HEK293T (cell line): ENCODE results near the gene RUBCNL.

ENCODE experiments used
- CTCF ChIA-PET: fragments of 350-600 bp; formaldehyde crosslinking; extraction: SDS; loops from one replicate; lab custom pipeline; 2021; ENCODE audit warnings: antibody characterized with exemption, inconsistent platforms; lab: Yijun Ruan, JAX
- POLR2A ChIA-PET: fragments of 350-600 bp; formaldehyde crosslinking; extraction: SDS; loops from one replicate; lab custom pipeline; 2020; ENCODE audit warnings: antibody characterized with exemption, inconsistent platforms; lab: Yijun Ruan, JAX
- DNase-seq: peaks from one replicate; pipeline ENCODE4 v3.0.0; 2012; ENCODE audit warnings: mixed read lengths; ENCODE audit errors: extremely low spot score
- ARNT ChIP-seq: fragments of 450-650 bp; IDR thresholded peaks from 2 replicates; pipeline ENCODE4 v1.6.1; 2017; ENCODE audit warnings: mild to moderate bottlenecking
- BHLHE40 ChIP-seq: fragments of 450-650 bp; IDR thresholded peaks from 2 replicates; pipeline ENCODE4 v1.6.1; 2016; ENCODE audit warnings: mild to moderate bottlenecking, moderate library complexity, borderline replicate concordance
- CTBP1 ChIP-seq: fragments of 450-650 bp; IDR thresholded peaks from 2 replicates; pipeline ENCODE4 v1.6.1; 2016; ENCODE audit warnings: borderline replicate concordance
- ELF4 ChIP-seq: fragments of 450-650 bp; IDR thresholded peaks from 2 replicates; pipeline ENCODE4 v1.6.1; 2017; ENCODE audit warnings: antibody characterized with exemption
- FOXA1 ChIP-seq: fragments of 450-650 bp; IDR thresholded peaks from 2 replicates; pipeline ENCODE4 v1.6.1; 2016; ENCODE audit warnings: mild to moderate bottlenecking
- FOXK2 ChIP-seq: fragments of 450-650 bp; IDR thresholded peaks from 2 replicates; pipeline ENCODE4 v1.6.1; 2016; ENCODE audit warnings: mild to moderate bottlenecking
- FOXM1 ChIP-seq: fragments of 450-650 bp; IDR thresholded peaks from 2 replicates; pipeline ENCODE4 v1.6.1; 2017; ENCODE audit warnings: mild to moderate bottlenecking, borderline replicate concordance
- HDGF ChIP-seq: fragments of 450-650 bp; IDR thresholded peaks from 2 replicates; pipeline ENCODE4 v1.6.1; 2017; ENCODE audit warnings: antibody characterized with exemption, borderline replicate concordance
- L3MBTL2 ChIP-seq: fragments of 450-650 bp; conservative IDR thresholded peaks from 2 replicates; pipeline ENCODE4 v1.6.1; 2016; ENCODE audit warnings: mild to moderate bottlenecking
- LEF1 ChIP-seq: fragments of 450-650 bp; IDR thresholded peaks from 2 replicates; pipeline ENCODE4 v1.6.1; 2017; ENCODE audit warnings: mild to moderate bottlenecking, borderline replicate concordance
- NFRKB ChIP-seq: fragments of 450-650 bp; IDR thresholded peaks from 2 replicates; pipeline ENCODE4 v1.6.1; 2016; ENCODE audit warnings: mild to moderate bottlenecking, moderate library complexity
- SP1 ChIP-seq: fragments of 450-650 bp; IDR thresholded peaks from 2 replicates; pipeline ENCODE4 v1.6.1; 2017
- SUZ12 ChIP-seq: fragments of 450-650 bp; IDR thresholded peaks from 2 replicates; pipeline ENCODE4 v1.6.1; 2016; ENCODE audit warnings: mild to moderate bottlenecking
- TARDBP ChIP-seq: fragments of 450-650 bp; IDR thresholded peaks from 2 replicates; pipeline ENCODE4 v1.6.1; 2016
- ZNF384 ChIP-seq: fragments of 450-650 bp; IDR thresholded peaks from 2 replicates; pipeline ENCODE4 v1.6.1; 2016
- TF ChIP-seq, protein P1 (sequence below): fragments of 450-650 bp; IDR thresholded peaks from 2 replicates; pipeline ENCODE4 v1.6.1; 2016

Gene RUBCNL

DNA sequence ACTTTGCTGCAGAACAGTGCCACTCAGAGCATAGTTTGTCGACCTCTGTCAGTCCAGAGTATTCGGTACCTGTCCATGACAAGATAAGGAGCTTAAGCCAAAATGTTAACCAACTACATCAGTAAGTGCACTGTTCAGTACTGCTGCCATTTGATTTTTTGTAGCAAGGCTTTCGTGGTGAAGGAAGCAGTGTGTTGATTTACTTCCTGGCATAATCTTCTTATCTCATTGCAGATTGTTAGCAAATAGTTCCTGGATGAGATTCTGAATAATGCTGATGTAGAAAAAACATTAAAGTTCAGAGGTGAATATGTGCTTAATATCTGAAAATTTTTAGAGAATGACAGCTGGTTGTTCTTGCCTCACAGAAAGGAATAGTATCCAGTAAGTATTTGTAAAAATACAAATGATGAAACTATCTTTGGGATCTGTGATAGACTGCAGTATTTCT is 89.7 kb downstream of the RUBCNL start:
- DNase-seq: no peak
- POLR2A ChIA-PET: no interaction called here
- TF ChIP-seq CTBP1: no peak
- no peak for TF ChIP-seq L3MBTL2
- no peak for TF ChIP-seq SUZ12
- TF ChIP-seq FOXK2: no peak
- TF ChIP-seq FOXA1: no peak
- no peak for TF ChIP-seq ELF4
- no peak for TF ChIP-seq LEF1
- TF ChIP-seq FOXM1: no peak
- TF ChIP-seq BHLHE40: no peak
- CTCF ChIA-PET: no interaction called here

- ChIA-PET POLR2A (no interaction called here), CTCF (no interaction called here)
- DNase-seq: no peak
- TF ChIP-seq SUZ12 (no peak), ZNF384 (no peak), L3MBTL2 (no peak), ARNT (no peak)
Observed at GRCh38 chr13:46296921-46297320, 90.1 kb downstream of the RUBCNL start.

GRCh38 chr13:46296115-46296822 is 90.8 kb downstream of the RUBCNL start:
- DNase-seq: no peak
- CTCF ChIA-PET: interaction anchor here (0.7 kb wide), 2 partner anchors 18 to 219 kb away, joined by 3 read pairs; no protein-coding TSS in a partner anchor
- POLR2A ChIA-PET: no interaction called here
- TF ChIP-seq ZNF384 (no peak), BHLHE40 (no peak), LEF1 (no peak), L3MBTL2 (no peak), FOXA1 (no peak), ELF4 (no peak), SUZ12 (no peak), HDGF (no peak), TARDBP (no peak), NFRKB (no peak), FOXK2 (no peak), CTBP1 (no peak), ARNT (no peak), SP1 (no peak)

GRCh38 chr13:46295491-46296114 is 91.4 kb downstream of the RUBCNL start:
- no peak for DNase-seq
- TF ChIP-seq FOXA1: no peak
- no peak for TF ChIP-seq BHLHE40
- TF ChIP-seq HDGF: no peak
- TF ChIP-seq FOXK2: no peak
- TF ChIP-seq SP1: no peak
- TF ChIP-seq ZNF384: no peak
- no peak for TF ChIP-seq CTBP1
- CTCF ChIA-PET: interaction anchor here (0.7 kb wide), 2 partner anchors 19 to 219 kb away, joined by 3 read pairs; no protein-coding TSS in a partner anchor
- POLR2A ChIA-PET: no interaction called here

GRCh38 chr13:46293436-46293835 is 93.6 kb downstream of the RUBCNL start:
- DNase-seq: no peak
- no peak for TF ChIP-seq L3MBTL2
- no peak for TF ChIP-seq ELF4
- no peak for TF ChIP-seq SUZ12
- no peak for TF ChIP-seq ARNT
- no peak for TF ChIP-seq TARDBP
- TF ChIP-seq FOXM1: no peak
- no peak for TF ChIP-seq FOXA1
- no peak for TF ChIP-seq NFRKB
- no peak for TF ChIP-seq FOXK2
- TF ChIP-seq HDGF: no peak
- TF ChIP-seq LEF1: no peak
- TF ChIP-seq ZNF384: no peak
- no peak for TF ChIP-seq SP1
- TF ChIP-seq, protein P1, sequence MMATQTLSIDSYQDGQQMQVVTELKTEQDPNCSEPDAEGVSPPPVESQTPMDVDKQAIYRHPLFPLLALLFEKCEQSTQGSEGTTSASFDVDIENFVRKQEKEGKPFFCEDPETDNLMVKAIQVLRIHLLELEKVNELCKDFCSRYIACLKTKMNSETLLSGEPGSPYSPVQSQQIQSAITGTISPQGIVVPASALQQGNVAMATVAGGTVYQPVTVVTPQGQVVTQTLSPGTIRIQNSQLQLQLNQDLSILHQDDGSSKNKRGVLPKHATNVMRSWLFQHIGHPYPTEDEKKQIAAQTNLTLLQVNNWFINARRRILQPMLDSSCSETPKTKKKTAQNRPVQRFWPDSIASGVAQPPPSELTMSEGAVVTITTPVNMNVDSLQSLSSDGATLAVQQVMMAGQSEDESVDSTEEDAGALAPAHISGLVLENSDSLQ: no peak
- no peak for TF ChIP-seq CTBP1
- TF ChIP-seq BHLHE40: no peak
- ChIA-PET CTCF (no interaction called here), POLR2A (no interaction called here)
